HG03575 (cell line): ENCODE data around the gene BUB3.

Experiments used
- ATAC-seq: cut with Tn5 transposase; IDR thresholded peaks from one replicate; pipeline ENCODE4 v1.9.1; 2021; ENCODE audit not compliant: unreplicated experiment, insufficient number of reproducible peaks, low FRiP score; ENCODE audit errors: extremely low read depth

BUB3 gene

DNA sequence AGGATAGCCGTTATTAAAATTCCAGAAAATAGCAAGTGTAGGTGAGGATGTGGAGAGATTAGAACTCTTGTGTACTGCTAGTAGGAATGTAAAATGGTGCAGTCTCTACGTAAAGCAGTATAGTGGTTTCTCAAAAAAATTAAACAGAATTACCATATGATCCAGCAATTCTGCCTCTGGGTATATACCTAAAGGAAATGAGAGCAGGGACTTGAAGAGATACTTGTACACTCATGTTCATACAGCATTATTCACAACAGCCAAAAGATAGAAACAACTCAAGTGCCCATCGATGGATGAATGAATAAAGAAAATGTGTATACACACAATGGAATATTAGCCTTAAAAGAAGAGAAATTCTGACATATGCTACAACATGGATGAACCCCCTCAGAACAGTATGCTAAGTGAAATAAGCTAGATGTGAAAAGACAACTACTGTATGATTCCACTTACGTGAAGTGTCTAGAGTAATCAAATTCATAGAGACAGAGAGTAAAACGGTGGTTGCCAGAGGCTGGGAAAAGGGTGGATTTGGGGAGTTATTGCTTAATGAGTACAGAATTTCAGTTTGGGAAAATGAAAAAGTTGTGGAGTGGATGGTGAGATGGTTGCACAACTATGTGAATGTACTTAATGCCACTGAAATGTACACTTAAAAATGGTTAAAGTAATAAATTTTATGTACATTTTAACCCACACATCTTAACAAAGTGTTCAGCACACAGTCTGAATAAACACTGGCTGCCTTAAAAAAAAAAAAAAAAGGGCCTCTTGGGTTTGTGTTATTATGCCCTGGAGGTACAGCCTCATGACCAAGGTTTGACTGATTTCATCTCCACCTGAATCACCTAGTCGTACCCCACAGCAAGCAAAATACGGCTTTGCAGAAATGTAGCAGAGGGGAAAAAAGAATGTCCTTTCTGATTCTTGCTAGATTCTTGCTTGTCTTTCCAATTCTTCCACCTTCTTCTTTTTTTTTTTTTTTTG is 26.2 kb downstream of the BUB3 start:
- no peak for ATAC-seq

DNA sequence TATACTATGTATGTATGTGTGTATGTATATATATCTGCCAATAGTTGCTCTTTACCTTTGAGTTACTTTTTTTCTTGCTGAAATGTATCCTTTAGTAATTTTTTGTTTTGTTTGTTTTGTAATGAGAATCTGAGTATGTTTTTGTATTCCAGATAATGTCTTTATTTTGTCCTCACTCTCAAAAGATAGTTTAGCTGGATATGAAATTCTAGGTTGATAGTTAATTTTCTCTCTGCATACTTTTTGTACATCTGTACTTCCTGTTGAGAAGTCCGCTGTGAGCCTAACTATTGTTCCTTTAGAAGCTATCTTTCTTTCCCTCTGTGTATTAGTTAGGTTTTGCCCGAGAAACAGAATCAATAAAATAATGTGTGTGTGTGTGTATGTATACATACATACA is 29.5 kb downstream of the BUB3 start:
- ATAC-seq = no peak

DNA sequence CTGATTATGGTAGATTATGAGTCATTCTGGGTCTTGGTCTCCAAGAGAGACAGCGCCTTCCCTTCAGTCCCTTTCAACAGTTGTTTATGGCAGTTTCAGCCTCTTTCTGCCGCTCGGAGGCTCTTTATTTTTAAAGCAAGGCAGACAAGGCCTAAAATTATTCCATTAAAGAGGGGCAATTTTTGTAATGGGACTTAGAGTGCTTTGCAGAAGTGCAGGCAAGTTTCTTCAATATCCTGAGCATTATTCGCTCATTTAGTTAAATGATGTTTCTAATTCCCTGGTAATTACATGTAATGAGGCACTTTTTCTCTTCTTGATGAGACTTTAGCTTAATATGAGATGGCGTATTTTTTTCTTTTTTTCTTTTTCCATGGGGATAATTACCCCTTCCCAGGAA is 33.6 kb downstream of the BUB3 start:
- no peak for ATAC-seq

DNA sequence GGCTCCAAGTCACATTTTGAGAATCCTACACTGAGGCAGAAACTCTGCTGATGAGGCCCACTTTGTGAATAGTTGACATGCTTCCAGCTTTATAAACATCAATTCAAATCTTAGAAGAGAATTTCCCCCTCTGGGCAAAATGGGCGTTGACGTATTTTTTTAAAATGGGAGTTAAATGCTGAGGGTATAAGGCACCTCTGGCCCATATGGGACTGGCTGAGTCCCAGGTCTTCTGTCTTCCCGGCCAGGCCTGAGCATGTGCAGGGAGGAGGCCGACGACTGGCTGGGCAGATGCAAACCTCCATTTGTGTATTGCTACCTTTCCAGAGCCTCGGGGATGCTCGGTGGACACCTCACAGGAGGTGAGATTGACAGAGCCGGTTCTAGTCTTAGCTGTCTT is 37.7 kb downstream of the BUB3 start:
- no peak for ATAC-seq

DNA sequence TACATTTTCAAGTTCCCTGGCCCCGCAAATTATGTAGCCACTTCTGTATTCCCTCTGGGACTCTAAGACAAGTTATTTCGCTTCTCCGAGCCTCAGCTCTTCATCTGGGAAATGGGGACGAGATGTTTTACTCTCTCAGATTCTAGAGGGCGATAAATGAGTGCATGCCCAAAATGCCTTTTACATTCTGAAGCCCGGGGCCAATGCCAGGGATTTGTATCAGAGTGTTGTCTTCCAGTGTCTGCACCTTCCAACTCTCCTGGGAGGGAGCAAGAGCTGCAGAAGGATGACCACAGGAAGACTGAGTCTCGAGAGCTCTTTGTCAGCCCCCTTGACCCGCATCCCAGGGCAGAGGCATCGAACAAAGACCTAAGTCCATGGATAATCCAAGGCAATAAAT is 39.9 kb downstream of the BUB3 start:
- ATAC-seq = no peak

DNA sequence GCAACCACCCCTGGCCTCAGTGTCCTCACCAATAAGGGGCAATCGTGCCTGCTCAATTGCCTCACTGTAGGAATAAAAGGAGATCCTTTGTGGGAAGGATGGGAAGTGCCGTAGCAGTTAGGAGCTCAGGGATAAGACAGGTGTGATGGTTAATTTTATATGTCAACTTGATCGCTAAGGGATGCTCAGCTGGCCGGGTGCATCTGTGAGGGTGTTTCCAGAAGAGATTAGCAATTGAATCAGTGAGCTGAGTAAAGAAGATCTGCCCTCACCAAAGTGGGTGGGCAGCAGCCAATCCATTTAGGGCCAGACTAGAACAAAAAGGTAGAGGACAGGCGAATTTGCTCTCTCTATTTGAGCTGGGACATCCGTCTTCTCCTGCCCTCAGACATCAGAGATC is 46.3 kb downstream of the BUB3 start:
- ATAC-seq = no peak

DNA sequence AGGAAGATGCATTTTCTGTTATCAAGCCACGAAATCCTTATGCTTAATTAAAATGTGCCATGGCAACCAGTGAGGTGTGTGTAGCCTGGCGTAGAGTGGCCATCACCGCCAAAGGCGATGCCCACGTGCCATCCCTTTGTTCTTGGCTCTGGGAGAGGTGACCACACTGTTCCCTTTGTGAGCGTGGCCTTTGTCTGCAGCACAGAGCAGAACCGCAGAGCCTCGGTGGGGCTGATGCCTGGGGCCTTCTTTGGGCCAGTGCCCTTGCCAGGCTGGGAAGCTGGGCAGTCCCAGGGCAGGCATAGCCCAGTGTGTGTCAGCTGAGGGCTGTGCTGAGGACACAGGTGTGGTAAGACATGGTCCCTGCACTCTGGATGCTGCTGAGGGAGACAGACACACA is 48.3 kb downstream of the BUB3 start:
- ATAC-seq = no peak

DNA sequence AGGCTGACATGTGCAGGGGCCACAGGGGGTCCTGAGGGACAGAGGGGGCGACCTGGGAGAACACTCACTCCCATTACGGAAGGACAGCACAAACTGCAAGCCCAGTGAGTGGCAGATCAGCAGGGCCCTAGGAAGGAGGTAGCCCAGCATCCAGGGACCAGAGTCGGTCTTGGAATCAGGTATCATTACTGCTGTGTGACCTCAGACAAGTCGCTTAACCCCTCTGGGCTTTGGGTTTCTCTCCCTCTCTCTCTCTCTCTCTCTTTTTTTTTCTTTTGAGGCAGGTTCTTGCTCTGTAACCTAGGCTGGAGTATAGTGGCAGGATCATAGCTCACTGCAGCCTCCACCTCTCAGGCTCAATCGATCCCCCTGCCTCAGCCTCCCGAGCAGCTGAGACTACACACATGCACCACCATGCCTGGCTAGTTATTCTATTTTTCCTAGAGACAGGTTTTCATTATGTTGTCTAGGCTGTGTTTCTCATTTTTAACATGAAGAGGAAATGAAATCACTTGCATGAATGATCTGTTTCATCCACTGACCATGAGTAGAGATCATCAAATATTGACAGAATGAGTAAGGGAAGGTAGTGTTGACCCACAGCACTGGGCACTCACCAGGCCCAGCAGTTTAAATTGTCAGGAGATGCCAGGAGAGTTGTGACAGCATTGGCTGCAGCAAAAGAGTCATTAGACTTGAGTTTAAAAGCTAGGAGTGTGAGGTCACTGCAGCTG is 49.4 kb downstream of the BUB3 start:
- no peak for ATAC-seq

DNA sequence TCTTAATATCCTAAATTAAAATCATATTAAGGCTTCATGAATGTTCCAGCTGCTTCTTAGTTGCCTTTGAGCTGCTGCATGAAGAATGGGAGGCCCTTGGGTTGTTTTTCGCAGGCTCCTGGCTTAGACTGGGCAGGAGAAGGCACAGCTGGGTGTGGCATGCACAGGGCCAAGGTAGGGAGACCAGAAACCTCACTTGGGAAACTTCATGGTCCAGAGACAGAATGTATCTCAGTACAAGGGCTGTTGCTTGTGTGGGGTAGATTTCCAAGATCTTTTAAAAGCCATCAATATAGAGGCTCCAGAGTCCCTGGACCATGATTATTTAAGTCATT is 49.9 kb downstream of the BUB3 start:
- ATAC-seq = no peak

DNA sequence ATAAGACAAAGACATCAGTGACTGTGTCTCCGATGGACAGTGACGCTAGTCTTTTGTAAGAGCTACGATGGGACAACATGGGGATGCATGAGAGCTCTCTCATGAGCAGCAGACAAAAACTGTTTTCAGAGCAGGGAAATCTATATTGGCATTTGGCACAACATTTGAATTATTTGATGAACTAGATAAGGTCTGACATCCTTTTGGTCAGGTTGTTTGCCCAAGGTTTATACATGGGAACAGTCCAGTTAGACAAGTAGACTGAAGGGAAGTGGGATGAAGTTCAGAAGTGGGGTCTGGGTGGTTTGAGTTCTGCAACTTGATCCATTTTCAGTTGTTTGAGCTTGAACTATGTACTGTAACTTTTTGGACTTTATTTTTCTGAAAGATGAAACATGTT is 50.8 kb downstream of the BUB3 start:
- no peak for ATAC-seq

DNA sequence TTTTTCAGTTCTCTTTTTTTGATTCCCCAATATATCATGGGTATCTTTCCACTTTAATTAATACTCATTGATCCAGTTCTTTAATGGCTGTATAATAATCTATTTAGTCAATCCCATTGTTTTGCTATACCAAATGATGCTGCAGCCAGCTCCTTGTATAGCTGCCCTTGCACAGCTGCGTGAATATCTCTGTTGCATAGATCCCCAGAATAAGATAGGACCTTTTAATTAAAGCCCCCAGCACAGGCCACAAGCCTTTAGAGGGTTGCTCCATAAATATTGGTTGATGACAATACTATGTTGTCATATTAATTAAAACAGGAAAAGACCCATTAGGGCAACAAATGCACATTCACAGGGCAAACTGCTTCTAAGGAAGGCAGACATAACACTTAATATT is 57.9 kb downstream of the BUB3 start:
- ATAC-seq = no peak

DNA sequence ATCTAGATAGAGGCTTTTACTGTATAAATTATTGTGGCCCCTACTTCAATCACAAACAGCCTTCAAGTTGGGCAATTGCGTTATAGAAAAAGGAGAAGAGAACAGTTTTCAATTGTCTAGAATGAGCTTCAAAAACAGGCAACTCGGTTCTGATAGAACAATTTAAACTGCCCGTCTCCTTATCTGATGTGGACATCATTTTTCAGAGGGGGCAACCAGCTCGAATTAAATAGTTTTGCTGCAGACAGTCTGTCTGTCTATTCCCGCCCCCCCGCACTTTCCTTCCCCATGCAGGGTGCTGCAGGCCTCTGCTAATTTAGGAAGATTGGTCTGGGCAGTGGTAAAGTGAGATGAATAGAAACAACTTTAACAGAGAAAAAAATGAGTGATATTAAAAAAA is 58.4 kb downstream of the BUB3 start:
- ATAC-seq = no peak

DNA sequence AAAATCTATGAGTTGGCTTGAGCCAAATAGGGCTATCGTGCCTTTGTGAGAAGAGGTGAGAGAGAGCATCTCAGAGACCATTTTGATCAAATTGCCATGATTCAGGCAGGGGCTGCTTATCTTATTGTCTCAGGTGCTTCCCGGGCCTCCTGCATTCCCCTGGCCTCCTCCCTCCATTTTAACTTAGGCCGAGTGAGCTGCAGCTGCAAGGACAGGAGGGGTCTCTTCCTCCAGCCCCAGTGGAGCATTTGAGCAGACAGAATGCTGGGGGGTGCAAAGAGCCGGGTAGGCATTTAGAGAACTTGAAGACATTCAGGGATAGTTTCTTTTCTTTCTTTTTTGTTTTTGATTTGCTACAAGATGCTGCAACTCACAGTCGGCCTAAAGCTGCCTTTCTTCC is 59.0 kb downstream of the BUB3 start:
- no peak for ATAC-seq
